ENCODE data around the gene CDKN3.

DNA sequence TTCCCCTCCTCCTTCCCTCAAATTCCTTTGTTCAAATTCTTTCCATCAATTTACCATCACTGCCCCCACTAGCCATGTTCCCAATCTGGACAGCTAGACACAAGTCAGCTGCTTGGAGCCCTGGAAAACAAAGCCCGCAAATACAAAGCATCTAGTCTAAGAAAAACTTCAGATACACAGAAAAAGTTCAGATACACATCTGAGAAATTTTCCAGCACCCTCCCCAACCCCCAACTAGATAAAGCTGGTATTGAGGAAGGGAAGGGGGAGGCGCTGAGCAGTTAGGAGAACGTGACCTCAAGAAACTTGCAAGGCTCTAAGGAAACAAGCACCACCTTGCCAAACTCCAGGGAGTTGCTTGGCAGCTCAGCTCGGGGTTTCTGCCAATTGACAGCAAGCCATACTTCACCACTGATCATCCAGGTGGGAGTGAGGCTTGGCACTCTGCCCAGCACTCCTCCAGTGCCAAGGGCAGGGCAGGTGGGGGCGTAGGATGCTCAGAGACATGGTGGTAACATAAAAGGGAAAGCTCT, 49.4 kb downstream of the CDKN3 start:
- TF ChIP-seq POLR2A (IDR thresholded peaks at IDR 0.05) (no peak), EP300 (IDR thresholded peaks at IDR 0.05; ENCODE audit: low read depth) (no peak), POLR2AphosphoS5 (IDR thresholded peaks at IDR 0.05) (no peak)
- TF ChIP-seq, protein P1, sequence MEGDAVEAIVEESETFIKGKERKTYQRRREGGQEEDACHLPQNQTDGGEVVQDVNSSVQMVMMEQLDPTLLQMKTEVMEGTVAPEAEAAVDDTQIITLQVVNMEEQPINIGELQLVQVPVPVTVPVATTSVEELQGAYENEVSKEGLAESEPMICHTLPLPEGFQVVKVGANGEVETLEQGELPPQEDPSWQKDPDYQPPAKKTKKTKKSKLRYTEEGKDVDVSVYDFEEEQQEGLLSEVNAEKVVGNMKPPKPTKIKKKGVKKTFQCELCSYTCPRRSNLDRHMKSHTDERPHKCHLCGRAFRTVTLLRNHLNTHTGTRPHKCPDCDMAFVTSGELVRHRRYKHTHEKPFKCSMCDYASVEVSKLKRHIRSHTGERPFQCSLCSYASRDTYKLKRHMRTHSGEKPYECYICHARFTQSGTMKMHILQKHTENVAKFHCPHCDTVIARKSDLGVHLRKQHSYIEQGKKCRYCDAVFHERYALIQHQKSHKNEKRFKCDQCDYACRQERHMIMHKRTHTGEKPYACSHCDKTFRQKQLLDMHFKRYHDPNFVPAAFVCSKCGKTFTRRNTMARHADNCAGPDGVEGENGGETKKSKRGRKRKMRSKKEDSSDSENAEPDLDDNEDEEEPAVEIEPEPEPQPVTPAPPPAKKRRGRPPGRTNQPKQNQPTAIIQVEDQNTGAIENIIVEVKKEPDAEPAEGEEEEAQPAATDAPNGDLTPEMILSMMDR (IDR thresholded peaks at IDR 0.05): no peak

All from transverse colon (tissue), 4 donors.